Stimulated activated naive CD8-positive, alpha-beta T cell treated with anti-CD3 and anti-CD28 coated beads, Interleukin-15, Interleukin-2, amounts not matched to agents 100 U/mL and 50 U/mL, for 24 hours (primary cell): ENCODE results near the gene RWDD1.

Experiments used
- ATAC-seq: fragments of 150-1000 bp; cut with Tn5 transposase; one replicate; pipeline ENCODE4 v1.10.0; 2021
- DNase-seq: peaks from one replicate; pipeline ENCODE4 v3.0.0; 2021

Gene RWDD1

GRCh38 chr6:116570856-116571682, at the start of gene RWDD1:
RWDD1 (plus strand) TSS chr6:116571504; CDS start chr6:116571583, 79 bp downstream.
- ATAC-seq, result peak; percentile 98
- DNase-seq, result peak; percentile 97

DNA sequence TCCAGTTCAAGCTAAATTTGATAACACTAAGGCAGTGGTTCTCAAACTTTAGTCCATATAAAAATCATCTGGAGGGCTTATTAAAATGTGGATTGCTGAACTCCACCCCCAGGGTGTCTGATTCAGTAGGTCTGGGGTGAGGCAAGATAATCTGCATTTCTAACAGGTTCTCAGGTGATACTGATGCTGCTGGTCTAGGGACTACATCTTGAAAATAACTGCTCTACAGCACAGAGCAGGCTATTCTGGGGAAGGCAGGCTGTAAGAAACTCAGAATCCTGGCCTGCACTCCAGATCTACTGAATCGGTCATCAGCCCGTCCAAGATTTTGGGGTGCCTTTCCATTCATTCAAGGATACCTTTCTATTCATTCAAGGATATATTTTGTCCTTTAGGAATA, 48.4 kb upstream of the RWDD1 start:
- DNase-seq, result no peak
- no peak for ATAC-seq

GRCh38 chr6:116524236-116524635, 47.1 kb upstream of the RWDD1 start:
- no peak for ATAC-seq
- DNase-seq, result no peak

GRCh38 chr6:116528133-116528532, 43.2 kb upstream of the RWDD1 start:
- ATAC-seq (no peak), DNase-seq (no peak)

DNA sequence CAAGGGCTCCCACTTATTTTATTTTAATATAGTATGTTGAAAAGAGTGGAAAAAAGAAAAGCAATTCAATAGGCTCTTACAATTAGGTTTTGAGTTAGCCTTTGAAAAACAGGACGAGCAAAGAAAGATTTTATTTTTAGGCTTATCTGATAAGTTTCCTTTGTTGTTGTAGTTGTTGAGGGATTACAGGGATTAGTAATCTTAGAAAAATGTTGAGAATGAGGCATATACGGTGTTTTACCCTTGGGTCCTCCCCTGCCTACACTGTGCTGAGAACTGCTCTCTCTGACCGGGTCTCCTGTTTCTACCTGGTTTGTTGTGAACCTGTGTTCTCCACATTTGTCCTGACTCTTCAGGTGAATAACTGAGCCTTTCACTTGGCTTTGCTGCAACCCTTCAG, 42.5 kb upstream of the RWDD1 start:
- ATAC-seq (no peak), DNase-seq (no peak)

GRCh38 chr6:116529466-116530290, 41.6 kb upstream of the RWDD1 start:
- DNase-seq, result no peak
- ATAC-seq, result no peak

DNA sequence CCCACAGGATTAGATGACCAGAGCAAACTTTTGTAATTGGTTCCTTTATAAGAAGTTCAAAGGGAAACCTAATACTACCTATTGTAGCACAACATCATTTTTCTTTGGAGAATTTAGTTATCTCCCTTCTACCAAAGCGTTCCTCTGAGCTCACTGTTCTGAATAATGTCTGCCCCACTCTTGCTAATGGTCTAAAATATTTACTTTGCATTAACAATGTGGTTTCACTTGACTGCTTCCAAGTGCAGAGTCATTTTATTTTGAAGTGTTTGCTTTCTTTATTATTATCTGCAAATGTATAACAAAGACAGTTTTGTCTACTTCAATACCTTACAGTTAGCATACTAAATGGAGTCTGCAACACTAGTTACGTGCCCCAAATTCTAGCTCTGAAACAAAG, 40.9 kb upstream of the RWDD1 start:
- DNase-seq (no peak), ATAC-seq (no peak)

GRCh38 chr6:116531675-116532570, 39.4 kb upstream of the RWDD1 start:
- ATAC-seq (peak; percentile 72), DNase-seq (peak; percentile 63)

DNA sequence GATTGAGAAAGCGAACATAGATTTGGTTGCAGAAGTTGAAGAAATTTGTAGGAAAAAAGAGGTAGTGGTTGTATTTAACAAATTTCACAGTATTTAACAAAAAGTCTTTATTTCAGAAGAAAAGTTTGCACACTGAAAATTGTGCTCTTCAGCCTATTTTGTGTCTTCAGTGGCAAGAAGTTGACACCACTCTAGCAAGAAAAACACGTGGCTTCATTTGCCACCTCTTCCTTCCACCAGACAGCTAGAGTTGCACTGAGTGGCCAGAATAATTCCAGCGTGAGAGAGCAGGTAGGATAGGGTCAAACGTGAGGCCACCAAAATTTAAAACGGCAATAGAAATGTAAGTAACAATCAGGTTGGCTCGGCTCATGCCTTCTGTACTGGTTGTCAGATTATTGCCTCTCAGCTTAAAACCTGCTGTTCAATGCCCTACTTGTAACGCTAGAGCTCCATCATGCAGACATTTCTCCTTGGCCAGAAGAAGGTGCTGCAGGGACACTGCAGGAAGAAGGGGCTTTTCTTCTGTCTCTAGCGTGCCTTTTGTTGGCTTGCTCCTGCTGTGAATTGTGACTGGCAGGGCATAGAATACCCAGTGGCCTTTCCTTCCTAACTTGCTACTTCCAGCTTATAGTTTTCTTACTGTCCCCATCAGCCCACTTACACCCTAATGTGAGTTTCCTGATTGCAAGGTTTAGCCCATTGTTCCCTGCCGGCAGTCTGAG, 37.9 kb upstream of the RWDD1 start:
- no peak for ATAC-seq

DNA sequence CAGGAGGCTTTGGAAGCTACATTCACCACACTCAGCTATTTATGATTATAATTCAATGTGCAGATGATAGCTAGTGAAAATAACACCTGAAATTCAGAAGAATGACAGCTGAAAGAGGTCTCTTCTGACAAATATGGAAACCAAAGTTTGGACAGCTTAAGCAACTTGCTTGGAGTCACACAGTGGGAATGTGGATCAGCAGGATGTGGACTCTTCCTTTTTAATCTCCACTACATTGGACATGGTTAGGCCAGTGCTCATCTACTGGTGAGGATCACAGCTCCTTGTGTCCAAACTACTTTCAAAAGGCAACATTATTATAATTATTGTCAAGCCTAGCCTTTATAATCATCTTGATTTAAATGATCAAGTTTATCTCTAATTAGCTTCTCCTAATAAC, 36.2 kb upstream of the RWDD1 start:
- ATAC-seq, result no peak
- DNase-seq, result no peak

More for the DNA sequence above, 37.9 kb upstream of the RWDD1 start:
- no peak for DNase-seq

DNA sequence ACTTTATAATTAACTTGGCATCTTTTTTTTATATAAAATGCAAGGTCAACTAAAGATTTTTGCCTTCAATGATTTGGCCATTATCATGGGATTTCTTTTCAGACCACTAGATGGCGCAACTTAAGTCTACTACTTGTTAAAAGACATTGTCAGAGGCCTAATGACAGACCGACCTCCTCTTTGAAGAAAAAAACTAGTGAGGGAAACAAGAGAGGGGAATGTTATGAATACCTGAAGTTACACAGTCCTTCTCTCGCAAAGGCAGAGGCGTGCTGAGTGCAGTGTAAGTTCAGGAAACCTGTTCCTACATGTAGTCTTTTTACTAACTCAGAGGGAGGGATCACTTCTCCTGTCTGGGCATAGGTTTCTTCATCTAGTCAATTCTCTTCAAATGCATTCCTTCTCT, 35.1 kb upstream of the RWDD1 start:
- DNase-seq, result peak; percentile 7
- ATAC-seq, result peak; percentile 55

- DNase-seq (no peak), ATAC-seq (no peak)
These were observed 28.9 kb upstream of the RWDD1 start for GRCh38 chr6:116542426-116542825.

DNA sequence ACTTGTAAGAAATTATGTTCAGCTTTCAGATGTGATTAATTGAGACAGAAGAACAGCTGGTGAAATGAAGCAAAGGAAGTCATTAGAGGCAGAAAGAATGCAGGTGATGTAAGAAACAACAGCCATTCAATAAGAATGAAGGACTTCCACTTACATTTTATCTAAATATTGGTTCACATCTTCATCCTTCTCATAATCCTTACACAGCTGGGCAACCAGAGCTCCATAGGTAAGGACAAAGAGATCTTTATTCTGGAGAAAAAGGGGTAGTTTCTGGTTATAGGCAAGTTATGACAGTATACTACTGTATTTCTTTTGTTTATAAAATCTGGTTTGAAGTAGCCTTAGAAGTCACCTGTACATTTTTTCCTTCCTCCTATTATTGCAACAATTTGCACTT, 28.2 kb upstream of the RWDD1 start:
- no peak for ATAC-seq
- DNase-seq, result no peak

- ATAC-seq (no peak), DNase-seq (no peak)
These were observed 25.7 kb upstream of the RWDD1 start, which contains the start of gene TRAPPC3L for GRCh38 chr6:116545651-116546050. TRAPPC3L (minus strand) TSS chr6:116545684; CDS start chr6:116545514, 170 bp downstream.

DNA sequence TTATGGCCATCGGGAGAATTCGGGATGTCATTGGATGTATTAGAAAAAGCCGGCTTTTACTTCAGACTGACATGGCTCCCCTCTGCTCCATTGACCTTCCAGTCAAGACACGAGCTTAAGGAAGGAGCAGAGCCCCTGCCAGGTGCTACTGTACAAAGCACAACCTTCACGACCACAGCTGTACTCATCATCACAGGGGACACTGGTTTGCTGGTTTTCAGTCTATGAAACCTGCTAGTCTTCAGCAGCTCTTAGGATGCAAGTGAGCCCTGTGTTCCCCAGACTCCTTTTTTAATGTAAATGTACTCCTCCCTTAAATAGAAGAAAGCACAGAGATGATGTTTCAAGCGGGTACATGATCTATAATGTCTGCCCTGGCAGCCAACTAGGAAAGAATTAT, 23.9 kb upstream of the RWDD1 start:
- no peak for ATAC-seq
- DNase-seq, result no peak

GRCh38 chr6:116550796-116551195, 20.5 kb upstream of the RWDD1 start:
- ATAC-seq, result no peak
- DNase-seq, result no peak

GRCh38 chr6:116553451-116553850, 17.9 kb upstream of the RWDD1 start, which contains the start of gene CALHM4:
CALHM4 (plus strand) TSS chr6:116553751; CDS start chr6:116553794, 43 bp downstream.
- no peak for ATAC-seq
- DNase-seq, result no peak

DNA sequence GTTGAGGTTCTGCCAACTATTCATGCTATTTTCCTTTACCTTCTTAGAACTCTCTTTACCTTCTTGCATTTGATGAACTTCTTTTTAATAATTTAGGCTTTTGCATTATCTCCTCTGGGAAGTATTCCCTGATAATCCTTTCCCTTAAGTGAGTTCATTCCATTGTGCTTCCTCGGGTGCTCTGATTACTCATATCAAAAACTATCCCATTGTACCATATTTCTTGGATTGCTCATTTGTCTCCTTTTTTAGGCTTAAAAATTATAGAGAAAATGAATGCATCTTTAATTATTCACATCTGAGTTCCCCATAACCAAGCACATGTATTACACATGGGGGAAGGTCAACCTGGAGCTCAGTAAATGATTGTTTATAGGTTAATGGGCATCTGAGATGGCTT, 15.2 kb upstream of the RWDD1 start:
- DNase-seq (no peak), ATAC-seq (no peak)

GRCh38 chr6:116556814-116557415, 14.4 kb upstream of the RWDD1 start:
- ATAC-seq (no peak), DNase-seq (no peak)

DNA sequence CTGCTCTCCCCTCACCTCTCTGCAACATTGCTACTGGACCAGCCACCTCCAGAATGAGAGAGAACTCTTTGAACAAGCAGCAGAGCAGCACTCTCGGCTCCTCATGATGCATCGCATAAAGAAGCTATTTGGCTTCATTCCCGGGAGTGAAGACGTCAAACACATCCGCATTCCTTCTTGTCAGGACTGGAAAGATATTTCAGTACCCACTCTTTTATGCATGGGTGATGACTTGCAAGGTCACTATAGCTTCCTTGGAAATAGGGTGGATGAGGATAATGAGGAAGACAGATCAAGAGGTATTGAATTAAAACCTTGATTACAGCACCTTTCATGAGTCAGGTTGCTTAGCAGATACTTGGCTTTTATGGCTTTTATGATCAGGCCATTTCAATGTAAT, 13.4 kb upstream of the RWDD1 start:
- no peak for ATAC-seq

GRCh38 chr6:116560130-116560529, 11.2 kb upstream of the RWDD1 start:
- no peak for ATAC-seq

More for the DNA sequence above, 13.4 kb upstream of the RWDD1 start:
- DNase-seq, result no peak

More at GRCh38 chr6:116560130-116560529, 11.2 kb upstream of the RWDD1 start:
- no peak for DNase-seq
